Mesendoderm (in vitro differentiated cells): Measurements from ENCODE around the gene TRERF1.

Experiments used
- DNase-seq: peaks from one replicate; pipeline ENCODE4 v3.0.0; 2013
- H2AK5ac ChIP-seq: 2 replicates; pipeline ENCODE4 v1.6.1; 2013; ENCODE audit warnings: low read length, inconsistent platforms
- H2BK120ac ChIP-seq: 2 replicates; pipeline ENCODE4 v1.6.1; 2013; ENCODE audit warnings: low read depth, mild to moderate bottlenecking, low read length, moderate library complexity, mixed read lengths
- H2BK15ac ChIP-seq: replicated peaks from 2 replicates; pipeline ENCODE4 v1.6.1; 2013; ENCODE audit warnings: low read depth, mild to moderate bottlenecking, moderate library complexity
- H2BK5ac ChIP-seq: 2 replicates; pipeline ENCODE4 v1.6.1; 2013; ENCODE audit warnings: low read length, inconsistent platforms
- H3K18ac ChIP-seq: 2 replicates; pipeline ENCODE4 v1.6.1; 2013; ENCODE audit warnings: mild to moderate bottlenecking, low read length, mixed read lengths
- H3K23ac ChIP-seq: one replicate; pipeline ENCODE4 v1.6.1; 2013; ENCODE audit warnings: low read length
- H3K27ac ChIP-seq: 2 replicates; pipeline ENCODE4 v1.5.1; 2013; ENCODE audit warnings: low read depth, mild to moderate bottlenecking, inconsistent platforms, low read length, moderate library complexity
- H3K27me3 ChIP-seq: 2 replicates; pipeline ENCODE4 v1.6.1; 2013; ENCODE audit warnings: low read length, control low read depth, mild to moderate bottlenecking, inconsistent platforms; ENCODE audit not compliant: insufficient read depth, poor library complexity
- H3K36me3 ChIP-seq: 2 replicates; pipeline ENCODE4 v1.6.1; 2013; ENCODE audit warnings: low read length, inconsistent platforms; ENCODE audit not compliant: control insufficient read depth, insufficient read depth
- H3K4ac ChIP-seq: one replicate; pipeline ENCODE4 v1.6.1; 2013; ENCODE audit warnings: low read depth, mild to moderate bottlenecking, low read length, moderate library complexity
- H3K4me1 ChIP-seq: 2 replicates; pipeline ENCODE4 v1.6.1; 2013; ENCODE audit warnings: low read depth, low read length, inconsistent platforms; ENCODE audit not compliant: control insufficient read depth
- H3K4me2 ChIP-seq: 2 replicates; pipeline ENCODE4 v1.6.1; 2013; ENCODE audit warnings: low read length
- H3K4me3 ChIP-seq: 2 replicates; pipeline ENCODE4 v1.5.1; 2013; ENCODE audit warnings: mild to moderate bottlenecking, low read length
- H3K56ac ChIP-seq: one replicate; pipeline ENCODE4 v1.6.1; 2013; ENCODE audit warnings: low read length
- H3K79me1 ChIP-seq: 2 replicates; pipeline ENCODE4 v1.6.1; 2013; ENCODE audit warnings: low read length, inconsistent platforms
- H3K79me2 ChIP-seq: 2 replicates; pipeline ENCODE4 v1.6.1; 2013; ENCODE audit warnings: mild to moderate bottlenecking, low read length; ENCODE audit not compliant: control insufficient read depth, insufficient read depth
- H3K9ac ChIP-seq: 2 replicates; pipeline ENCODE4 v1.6.1; 2013; ENCODE audit warnings: low read length, inconsistent platforms
- H4K5ac ChIP-seq: one replicate; pipeline ENCODE4 v1.6.1; 2013; ENCODE audit warnings: low read length
- H4K8ac ChIP-seq: one replicate; pipeline ENCODE4 v1.6.1; 2013; ENCODE audit warnings: low read depth, mild to moderate bottlenecking, control low read depth, low read length, moderate library complexity
- WGBS: extraction: QIAGEN DNeasy Blood & Tissue Kit; methylation state at CpG from one replicate; pipeline ENCODE4 v1.1.7; 2013; ENCODE audit warnings: low lambda C conversion rate, missing lambda C conversion rate; ENCODE audit not compliant: insufficient coverage; ENCODE audit errors: extremely low coverage; 5-methylcytosine and 5-hydroxymethylcytosine counted together

TRERF1 gene

DNA sequence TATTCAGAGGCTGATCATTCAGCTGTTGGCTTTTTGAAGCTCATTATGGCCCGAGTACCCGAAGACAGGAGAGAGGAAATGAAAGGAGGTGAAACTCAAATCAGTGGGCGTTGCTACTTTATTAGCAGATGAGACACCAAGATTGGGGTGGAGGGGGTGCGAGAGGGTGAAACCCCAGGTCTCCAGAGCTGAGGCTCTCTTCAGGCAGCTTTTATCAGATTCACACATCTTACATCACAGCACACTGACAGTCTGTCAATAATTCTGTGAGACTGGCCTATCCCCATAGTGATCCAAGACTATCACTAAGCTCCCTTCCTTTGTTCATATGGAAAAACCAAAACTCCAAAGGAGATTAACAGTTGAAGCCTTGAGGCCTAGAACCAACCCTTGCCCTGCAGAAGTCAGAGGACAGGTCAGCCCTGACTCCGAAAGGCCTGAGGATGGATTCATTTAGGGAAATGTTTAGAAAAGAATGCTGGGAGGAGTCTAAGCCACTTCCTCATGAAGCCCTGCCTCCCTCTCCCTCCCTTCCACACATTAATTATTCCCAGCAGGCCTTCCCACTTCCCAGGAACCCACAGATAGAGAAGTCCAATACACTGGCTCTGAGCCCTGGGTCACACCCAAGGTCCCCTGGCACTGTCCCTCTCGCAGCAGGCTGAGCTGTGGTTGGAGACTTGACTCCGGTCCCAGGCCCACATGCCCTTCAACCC lies 23.2 kb downstream of the TRERF1 start:
- Histone ChIP-seq H3K4ac (no peak overlapping the region), H3K23ac (no peak overlapping the region), H3K18ac (no peak overlapping the region), H3K4me2 (no peak overlapping the region), H2BK5ac (no peak overlapping the region), H3K79me2 (no peaks in the 10 kb centered on the region), H3K79me1 (no peaks in the 10 kb centered on the region), H4K5ac (no peak overlapping the region), H2BK120ac (no peak overlapping the region), H3K36me3 (no peaks in the 10 kb centered on the region), H2BK15ac (no peak overlapping the region), H3K4me1 (peaks cover 11% of the 10 kb centered on the region), H4K8ac (no peak overlapping the region), H3K9ac (no peak overlapping the region), H3K27ac (no peak overlapping the region), H3K4me3 (no peak overlapping the region), H3K56ac (peak overlapping the region; percentile 43), H2AK5ac (no peak overlapping the region), H3K27me3 (no peaks in the 10 kb centered on the region)
- DNase-seq: peak; percentile 75
- no CpG with 5 or more reads among the region's 7 CpGs for WGBS

GRCh38 chr6:42427871-42428270 lies 23.9 kb downstream of the TRERF1 start:
- Histone ChIP-seq H3K36me3 (no peaks in the 10 kb centered on the region), H3K27ac (no peak overlapping the region), H3K27me3 (no peaks in the 10 kb centered on the region), H3K4ac (no peak overlapping the region), H3K4me1 (peaks cover 11% of the 10 kb centered on the region), H3K4me2 (no peak overlapping the region), H4K8ac (no peak overlapping the region), H2BK15ac (no peak overlapping the region), H3K79me1 (no peaks in the 10 kb centered on the region), H3K9ac (no peak overlapping the region), H3K23ac (no peak overlapping the region), H3K79me2 (no peaks in the 10 kb centered on the region), H2BK5ac (no peak overlapping the region), H2AK5ac (no peak overlapping the region), H3K4me3 (no peak overlapping the region), H4K5ac (no peak overlapping the region), H3K18ac (no peak overlapping the region), H3K56ac (no peak overlapping the region), H2BK120ac (no peak overlapping the region)
- DNase-seq: no peak
- no CpG with 5 or more reads among the region's 2 CpGs for WGBS

DNA sequence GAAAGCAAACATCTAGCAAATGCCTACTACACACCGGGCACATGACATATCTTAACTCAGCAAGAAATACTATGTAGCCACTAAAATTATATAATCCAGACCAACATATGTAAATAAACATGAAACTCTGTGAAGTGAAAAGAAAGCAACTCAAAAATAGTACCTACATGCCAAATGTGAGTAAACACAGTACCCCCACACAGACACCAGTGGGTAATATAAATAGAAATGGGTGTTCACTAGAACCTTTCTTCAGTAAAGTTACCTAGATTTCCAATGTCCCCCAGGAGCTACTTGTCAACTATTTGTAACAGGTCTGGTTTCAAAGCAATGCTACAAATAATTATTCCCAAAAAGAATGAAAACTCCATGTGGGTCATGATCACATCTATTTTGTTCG lies 25.5 kb downstream of the TRERF1 start:
- H3K4me2 ChIP-seq: no peak overlapping the region
- H3K79me2 ChIP-seq: no peaks in the 10 kb centered on the region
- no peak overlapping the region for H2AK5ac ChIP-seq
- WGBS: no CpG with 5 or more reads among the region's 2 CpGs
- no peak for DNase-seq
- no peak overlapping the region for H4K8ac ChIP-seq
- no peak overlapping the region for H3K18ac ChIP-seq
- H4K5ac ChIP-seq: no peak overlapping the region
- H3K27me3 ChIP-seq: no peaks in the 10 kb centered on the region
- no peak overlapping the region for H2BK5ac ChIP-seq
- no peak overlapping the region for H3K4ac ChIP-seq
- no peak overlapping the region for H3K9ac ChIP-seq
- H3K56ac ChIP-seq: no peak overlapping the region
- H2BK15ac ChIP-seq: no peak overlapping the region
- H3K23ac ChIP-seq: no peak overlapping the region
- H3K79me1 ChIP-seq: no peaks in the 10 kb centered on the region
- H3K4me1 ChIP-seq: peaks cover 11% of the 10 kb centered on the region
- no peak overlapping the region for H2BK120ac ChIP-seq
- H3K27ac ChIP-seq: no peak overlapping the region
- H3K36me3 ChIP-seq: no peaks in the 10 kb centered on the region
- H3K4me3 ChIP-seq: no peak overlapping the region

- Histone ChIP-seq H2BK15ac (no peak overlapping the region), H3K23ac (no peak overlapping the region), H2AK5ac (no peak overlapping the region), H3K27me3 (no peaks in the 10 kb centered on the region), H3K79me1 (no peaks in the 10 kb centered on the region), H3K56ac (no peak overlapping the region), H3K4me2 (no peak overlapping the region), H3K4me3 (no peak overlapping the region), H2BK120ac (no peak overlapping the region), H3K9ac (no peak overlapping the region), H3K36me3 (no peaks in the 10 kb centered on the region), H3K18ac (no peak overlapping the region), H3K4ac (no peak overlapping the region), H4K5ac (no peak overlapping the region), H4K8ac (no peak overlapping the region), H2BK5ac (no peak overlapping the region), H3K27ac (no peak overlapping the region), H3K79me2 (no peaks in the 10 kb centered on the region), H3K4me1 (peaks cover 11% of the 10 kb centered on the region)
- no CpG with 5 or more reads among the region's 4 CpGs for WGBS
- DNase-seq: no peak
Measured at GRCh38 chr6:42424906-42425474, 26.7 kb downstream of the TRERF1 start.

DNA sequence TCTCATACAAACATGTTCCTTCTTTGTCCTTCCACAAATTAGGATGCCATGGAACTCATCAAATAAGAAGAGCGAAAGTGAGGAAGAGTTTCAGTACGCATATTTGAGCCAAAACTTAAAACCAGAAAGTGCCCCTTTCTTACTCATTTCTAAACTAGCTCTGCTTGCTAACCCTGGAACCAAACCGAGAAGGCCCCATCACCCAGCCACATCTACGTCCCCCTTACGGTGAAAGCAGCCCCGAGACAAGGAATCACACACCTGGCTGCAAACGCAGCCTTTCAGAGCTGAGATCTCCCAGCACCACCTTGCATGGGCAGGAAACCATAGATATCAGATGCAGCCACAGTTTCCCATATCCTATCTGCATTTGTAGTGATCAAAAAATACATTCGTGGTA lies 28.5 kb downstream of the TRERF1 start:
- H2BK5ac ChIP-seq: no peak overlapping the region
- no peak overlapping the region for H3K9ac ChIP-seq
- no CpG with 5 or more reads among the region's 8 CpGs for WGBS
- H3K4me1 ChIP-seq: peaks cover under 1% of the 10 kb centered on the region
- no peak for DNase-seq
- no peak overlapping the region for H3K18ac ChIP-seq
- no peak overlapping the region for H2BK15ac ChIP-seq
- no peak overlapping the region for H3K4me2 ChIP-seq
- no peaks in the 10 kb centered on the region for H3K79me2 ChIP-seq
- H3K27ac ChIP-seq: no peak overlapping the region
- H3K23ac ChIP-seq: no peak overlapping the region
- no peaks in the 10 kb centered on the region for H3K36me3 ChIP-seq
- no peak overlapping the region for H4K8ac ChIP-seq
- H2AK5ac ChIP-seq: no peak overlapping the region
- no peak overlapping the region for H3K4me3 ChIP-seq
- H2BK120ac ChIP-seq: no peak overlapping the region
- no peaks in the 10 kb centered on the region for H3K79me1 ChIP-seq
- H3K4ac ChIP-seq: no peak overlapping the region
- no peaks in the 10 kb centered on the region for H3K27me3 ChIP-seq
- H4K5ac ChIP-seq: no peak overlapping the region
- no peak overlapping the region for H3K56ac ChIP-seq

DNA sequence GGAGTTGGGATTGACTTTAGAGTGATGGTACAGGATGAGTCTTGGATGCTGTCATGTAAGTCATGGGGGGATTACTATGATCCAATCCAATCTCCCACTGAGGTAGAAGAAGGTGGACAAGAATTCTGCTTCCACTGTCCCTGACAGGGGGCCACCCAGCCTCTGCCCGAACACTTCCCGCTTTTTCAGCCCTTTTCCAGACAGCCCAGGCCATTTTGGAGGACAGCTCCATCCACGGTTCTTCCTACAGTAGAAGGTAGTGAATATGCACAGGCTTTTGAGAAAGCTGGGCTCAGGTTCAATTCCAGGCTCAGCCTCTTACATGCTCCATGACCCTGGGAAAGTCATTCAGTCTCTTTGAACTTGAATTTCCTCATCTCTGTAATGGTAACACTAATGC lies 31.0 kb downstream of the TRERF1 start:
- Histone ChIP-seq H2AK5ac (no peak overlapping the region), H3K36me3 (no peaks in the 10 kb centered on the region), H3K79me1 (peaks cover 1% of the 10 kb centered on the region), H3K27me3 (no peaks in the 10 kb centered on the region), H2BK5ac (no peak overlapping the region), H3K56ac (no peak overlapping the region), H3K18ac (no peak overlapping the region), H3K4me1 (no peaks in the 10 kb centered on the region), H3K79me2 (no peaks in the 10 kb centered on the region), H2BK120ac (no peak overlapping the region), H2BK15ac (no peak overlapping the region), H3K4me2 (no peak overlapping the region), H3K4me3 (no peak overlapping the region), H4K8ac (no peak overlapping the region), H3K9ac (no peak overlapping the region), H4K5ac (no peak overlapping the region), H3K27ac (no peak overlapping the region), H3K4ac (no peak overlapping the region), H3K23ac (no peak overlapping the region)
- DNase-seq: no peak
- no CpG with 5 or more reads among the region's 3 CpGs for WGBS
